ENCODE measurements around the gene ECI1. TPM values are rescaled to one million over a fixed set of nuclear protein-coding genes. Genes with fewer than 3 reads are reported as not detected.

Gene ECI1
- total RNA-seq, 2 experiments from 2014 or later = 39.7 to 48.3 TPM

Small RNA genes lying within 50 kb of the gene (microRNA-seq; reads per million reads assigned to microRNA genes)
- gene MIR3677 (ENCODE audit: borderline microRNAs expressed, borderline replicate concordance) (not detected), gene MIR4717 (ENCODE audit: borderline microRNAs expressed, borderline replicate concordance) (not detected)

Other genes with a start within 250 kb of the ECI1 start
- gene ZNF598, start 241.8 kb downstream of the ECI1 start, total RNA-seq = 10 to 100 TPM; 88.8 to 93.5 TPM
- gene NPW, start 231.8 kb downstream of the ECI1 start, total RNA-seq = 1 to 10 TPM; 1.3 to 1.9 TPM
- gene NHERF2, start 224.7 kb downstream of the ECI1 start, total RNA-seq = 1 to 10 TPM; 1.5 to 2.1 TPM
- 10 to 100 TPM; 20.1 to 24.1 TPM for gene NTHL1, start 203.8 kb downstream of the ECI1 start, total RNA-seq
- 10 to 100 TPM; 72.3 to 72.7 TPM for gene TSC2, start 203.6 kb downstream of the ECI1 start, total RNA-seq
- 10 to 100 TPM; 63.3 to 68.9 TPM for gene PKD1, start 115.7 kb downstream of the ECI1 start, total RNA-seq
- gene RAB26, start 103.0 kb downstream of the ECI1 start, total RNA-seq = not detected
- gene TRAF7, start 95.8 kb downstream of the ECI1 start, total RNA-seq = 100 to 1,000 TPM; 102 to 104 TPM
- gene CASKIN1, start 55.0 kb downstream of the ECI1 start, total RNA-seq = under 1 TPM; 0.15 to 0.17 TPM
- 10 to 100 TPM; 70.0 to 70.1 TPM for gene MLST8, start 46.1 kb downstream of the ECI1 start, total RNA-seq
- gene BRICD5, start 40.7 kb downstream of the ECI1 start, total RNA-seq = 1 to 10 TPM; 2.6 to 3.1 TPM
- 10 to 100 TPM; 11.2 to 12.2 TPM for gene PGP, start 36.7 kb downstream of the ECI1 start, total RNA-seq
- 10 to 100 TPM; 21.2 to 21.7 TPM for gene E4F1, start 28.0 kb downstream of the ECI1 start, total RNA-seq
- gene DNASE1L2, start 15.1 kb downstream of the ECI1 start, total RNA-seq = under 1 TPM; 0.33 to 0.62 TPM
- gene RNPS1, start 16.5 kb upstream of the ECI1 start, total RNA-seq = 100 to 1,000 TPM; 306 to 311 TPM
- gene ABCA3, start 89.1 kb upstream of the ECI1 start, total RNA-seq = 1 to 10 TPM; 2.6 to 3.1 TPM
- gene CCNF, start 177.9 kb upstream of the ECI1 start, total RNA-seq = 10 to 100 TPM; 73.5 to 74.5 TPM
- 10 to 100 TPM; 24.2 to 24.8 TPM for gene TEDC2, start 208.5 kb upstream of the ECI1 start, total RNA-seq
- not detected for gene NTN3, start 219.7 kb upstream of the ECI1 start, total RNA-seq
- 1 to 10 TPM; 8.1 to 8.6 TPM for gene TBC1D24, start 223.5 kb upstream of the ECI1 start, total RNA-seq